ES-I3 (cell line): ENCODE data around the gene FFAR3.

Experiments
- H3K36me3 ChIP-seq: 2 replicates; pipeline ENCODE4 v1.6.1; 2013; ENCODE audit warnings: mild to moderate bottlenecking, low read length, control low read depth, moderate library complexity; ENCODE audit not compliant: insufficient read depth
- H3K4me1 ChIP-seq: 2 replicates; pipeline ENCODE4 v1.6.1; 2013; ENCODE audit warnings: mild to moderate bottlenecking, control low read depth, low read length; ENCODE audit not compliant: insufficient read depth
- H3K9ac ChIP-seq: 2 replicates; pipeline ENCODE4 v1.6.1; 2013; ENCODE audit warnings: low read depth, mild to moderate bottlenecking, low read length, moderate library complexity
- H3K9me3 ChIP-seq: 2 replicates; pipeline ENCODE4 v1.6.1; 2013; ENCODE audit warnings: mild to moderate bottlenecking, low read length, moderate library complexity; ENCODE audit not compliant: control insufficient read depth, insufficient read depth

The FFAR3 gene

DNA sequence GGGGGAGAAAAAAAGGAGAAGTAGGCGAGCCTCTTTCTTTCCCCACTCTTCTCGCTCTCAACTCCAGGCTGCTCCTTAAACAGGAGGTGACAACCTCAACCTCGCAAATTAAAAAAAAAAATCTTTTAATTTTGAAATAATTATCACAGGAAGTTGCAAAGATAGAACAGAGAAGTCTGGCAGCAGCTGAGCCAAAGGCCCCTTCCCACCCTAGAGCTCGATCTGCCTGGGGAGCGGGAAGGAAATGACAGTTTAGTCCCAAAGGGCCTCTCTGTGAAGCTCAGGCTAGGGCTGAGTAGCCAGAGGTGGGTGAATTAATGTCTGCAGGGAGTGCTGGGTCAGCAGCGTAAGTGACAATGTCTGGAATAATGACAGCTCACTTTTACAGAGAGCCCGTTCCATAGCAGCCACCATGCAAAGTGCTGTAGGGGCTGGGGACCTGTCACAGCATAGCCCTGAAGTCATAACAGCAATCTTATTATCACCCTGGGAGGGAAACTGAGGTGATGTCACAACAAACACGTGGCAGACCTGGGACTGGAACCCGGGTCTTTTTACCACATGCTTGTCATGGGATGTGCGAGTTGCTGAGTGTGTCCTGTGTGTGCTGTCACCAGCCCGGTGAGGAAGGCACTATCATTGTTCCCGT, 38.1 kb upstream of the FFAR3 start:
- H3K36me3 ChIP-seq = no peaks in the 10 kb centered on the region

DNA sequence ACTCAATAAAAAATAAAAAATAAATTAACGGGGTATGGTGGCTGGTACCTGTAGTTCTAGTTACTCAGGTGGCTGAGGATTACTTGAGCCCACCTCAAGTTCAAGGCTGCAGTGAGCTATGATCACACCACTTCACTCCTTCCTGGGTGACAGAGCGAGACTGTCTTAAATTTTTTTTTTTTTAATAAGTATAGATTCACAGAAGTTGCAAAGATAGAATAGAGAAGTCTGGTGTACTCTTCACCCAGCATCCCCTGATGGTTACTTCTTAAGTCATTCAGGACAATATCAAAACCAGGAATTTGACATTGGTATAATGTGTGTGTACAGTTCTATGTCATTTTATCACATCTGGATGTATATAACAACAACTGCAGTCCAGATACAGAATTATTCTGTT, 37.0 kb upstream of the FFAR3 start:
- Histone ChIP-seq H3K4me1 (no peaks in the 10 kb centered on the region; the same call in 1 of the 2 replicates), H3K36me3 (no peaks in the 10 kb centered on the region), H3K9me3 (no peaks in the 10 kb centered on the region), H3K9ac (no peak overlapping the region)

More for the DNA sequence above, 38.1 kb upstream of the FFAR3 start:
- Histone ChIP-seq H3K4me1 (no peaks in the 10 kb centered on the region; the same call in 1 of the 2 replicates), H3K9ac (no peak overlapping the region), H3K9me3 (no peaks in the 10 kb centered on the region)

DNA sequence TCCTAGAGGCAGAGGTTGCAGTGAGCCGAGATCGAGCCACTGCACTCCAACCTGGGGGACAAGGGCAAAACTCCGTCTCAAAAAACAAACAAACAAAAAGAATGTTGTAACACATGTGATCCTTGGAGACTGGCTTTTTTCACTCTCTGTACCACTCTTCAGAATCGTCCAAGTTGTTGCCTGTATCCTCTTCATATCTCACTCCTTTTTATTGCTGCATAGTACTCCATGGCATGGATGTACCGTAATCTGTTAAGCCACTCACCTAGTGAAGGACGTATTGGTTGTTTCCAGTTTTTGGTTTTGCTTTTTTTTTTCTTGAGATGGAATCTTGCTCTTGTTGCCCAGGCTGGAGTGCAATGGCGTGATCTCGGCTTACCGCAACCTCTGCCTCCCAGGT, 36.2 kb upstream of the FFAR3 start:
- Histone ChIP-seq H3K9me3 (no peaks in the 10 kb centered on the region), H3K36me3 (no peaks in the 10 kb centered on the region), H3K9ac (no peak overlapping the region), H3K4me1 (no peaks in the 10 kb centered on the region; the same call in 1 of the 2 replicates)

DNA sequence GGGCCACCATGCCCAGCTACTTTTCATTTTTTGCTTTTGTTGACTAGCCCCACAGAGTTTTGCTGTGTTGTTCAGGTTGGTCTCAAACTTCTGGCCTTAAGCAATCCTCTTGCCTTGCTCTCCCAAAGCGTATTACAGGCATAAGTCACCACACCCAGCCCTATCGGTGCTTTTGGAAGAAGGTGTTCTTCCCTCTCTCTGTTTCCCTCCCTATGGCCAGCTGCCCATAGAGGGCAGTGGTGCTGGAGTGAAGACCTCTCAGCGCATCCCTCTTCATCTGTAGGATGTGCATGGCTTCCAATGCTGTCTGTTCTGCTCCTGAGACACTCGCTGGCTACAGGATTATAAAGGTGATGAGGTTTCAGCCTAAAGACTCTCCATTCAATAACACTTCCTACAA, 30.6 kb upstream of the FFAR3 start:
- H3K9me3 ChIP-seq = no peaks in the 10 kb centered on the region

DNA sequence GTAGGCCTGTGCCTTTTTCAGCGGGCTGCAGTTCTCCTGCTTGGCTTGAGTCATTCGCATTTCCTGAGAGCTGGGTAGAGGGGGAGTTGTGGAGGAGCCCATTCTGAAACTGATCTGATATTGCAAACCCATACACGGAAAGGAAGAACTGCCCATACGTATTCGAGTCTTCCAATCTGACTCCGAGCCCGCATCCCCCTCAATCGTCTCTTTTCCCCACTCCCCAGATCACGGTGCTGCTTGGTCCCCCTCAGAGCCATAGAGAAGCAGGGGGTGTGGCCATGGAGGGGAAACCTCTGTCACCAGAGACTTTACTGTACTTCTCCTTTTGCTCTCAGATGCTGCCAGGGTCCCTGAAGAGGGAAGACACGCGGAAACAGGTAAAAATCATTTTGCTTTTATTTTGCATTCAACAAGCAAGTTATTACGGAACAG, 29.4 kb upstream of the FFAR3 start, which contains the start of gene CD22:
Gene CD22, plus strand, starts transcription at position 337 of the 435 bp plus-strand sequence. CDS start 2,854 bp downstream, outside the sequence.
- Histone ChIP-seq H3K36me3 (no peaks in the 10 kb centered on the region), H3K9me3 (no peaks in the 10 kb centered on the region), H3K9ac (no peak within 1 kb of the TSS), H3K4me1 (peaks cover 9% of the 10 kb centered on the region; the same call in 1 of the 2 replicates)

More for the DNA sequence above, 30.6 kb upstream of the FFAR3 start:
- no peak overlapping the region for H3K9ac ChIP-seq
- H3K4me1 ChIP-seq = peaks cover 9% of the 10 kb centered on the region; the same call in 1 of the 2 replicates
- H3K36me3 ChIP-seq = no peaks in the 10 kb centered on the region

DNA sequence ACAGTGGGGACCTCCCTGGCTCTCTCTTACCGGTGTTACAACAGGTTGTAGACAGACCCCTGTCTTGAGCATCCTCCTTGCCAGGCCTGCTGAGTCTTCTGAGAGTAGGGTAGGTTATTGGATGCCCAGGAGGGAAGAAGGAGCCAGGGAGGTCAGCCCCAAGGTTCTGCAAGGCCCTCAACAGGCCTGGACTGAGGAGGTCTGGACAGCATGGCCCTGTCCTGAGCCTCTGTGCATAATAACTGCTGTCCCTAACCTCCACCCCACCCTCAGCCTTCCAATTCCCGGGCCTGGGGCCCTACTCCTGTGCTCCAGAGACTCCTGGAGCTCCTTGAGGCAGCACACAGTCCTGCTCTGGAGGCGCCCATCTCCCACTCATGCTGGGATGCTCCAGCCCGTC, 28.9 kb upstream of the FFAR3 start:
- H3K36me3 ChIP-seq = no peaks in the 10 kb centered on the region
- no peaks in the 10 kb centered on the region for H3K9me3 ChIP-seq
- no peak overlapping the region for H3K9ac ChIP-seq
- H3K4me1 ChIP-seq = peaks cover 9% of the 10 kb centered on the region; the same call in 1 of the 2 replicates

DNA sequence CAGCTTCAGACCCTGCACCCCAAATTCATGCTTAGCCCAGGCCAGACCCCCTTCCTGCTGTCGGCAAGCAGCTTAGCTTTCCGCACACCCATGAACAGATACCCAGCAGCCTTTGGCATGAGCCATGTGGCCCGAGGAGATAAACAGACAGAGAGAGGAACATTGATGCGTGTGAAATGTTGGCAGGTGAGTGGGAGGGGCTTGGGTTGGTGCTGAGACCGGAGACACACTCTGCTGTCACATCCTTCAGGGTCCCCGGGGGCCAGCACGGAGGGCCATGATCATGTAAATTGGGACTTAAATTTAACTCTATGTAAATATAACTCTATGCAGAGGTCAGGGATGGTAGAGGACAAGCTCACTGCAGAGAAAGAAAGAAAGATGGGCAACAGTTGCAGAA, 27.8 kb upstream of the FFAR3 start:
- peaks cover 9% of the 10 kb centered on the region; the same call in 1 of the 2 replicates for H3K4me1 ChIP-seq
- no peak overlapping the region for H3K9ac ChIP-seq
- H3K36me3 ChIP-seq = no peaks in the 10 kb centered on the region
- H3K9me3 ChIP-seq = no peaks in the 10 kb centered on the region

DNA sequence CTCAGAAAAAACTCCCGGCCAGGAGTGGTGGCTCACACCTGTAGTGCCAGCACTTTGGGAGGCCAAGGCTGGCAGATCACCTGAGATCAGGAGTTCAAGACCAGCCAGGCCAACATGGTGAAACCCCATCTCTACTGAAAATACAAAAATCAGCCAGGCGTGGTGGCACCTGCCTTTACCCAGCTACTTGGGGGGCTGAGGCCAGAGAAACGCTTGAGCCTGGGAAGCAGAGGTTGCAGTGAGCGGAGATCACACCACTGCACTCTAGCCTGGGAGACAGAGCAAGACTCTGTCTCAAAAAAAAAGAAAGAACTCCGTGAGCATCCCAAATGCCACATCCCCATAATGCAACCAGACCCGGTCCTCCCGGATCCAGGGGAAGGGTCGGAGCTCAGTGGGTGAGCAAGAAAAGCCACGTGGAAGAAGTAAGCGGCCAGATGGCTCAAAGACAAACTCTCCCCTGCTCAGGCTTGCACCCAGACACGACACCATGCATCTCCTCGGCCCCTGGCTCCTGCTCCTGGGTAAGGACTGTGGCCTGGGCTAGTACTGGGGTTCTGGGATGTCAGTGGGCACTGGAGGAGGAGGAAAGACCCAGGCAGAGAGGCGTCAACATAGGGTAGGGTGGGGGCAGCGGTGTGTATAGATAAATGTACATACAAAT, 26.6 kb upstream of the FFAR3 start:
- H3K4me1 ChIP-seq = peaks cover 9% of the 10 kb centered on the region; the same call in 1 of the 2 replicates
- no peaks in the 10 kb centered on the region for H3K9me3 ChIP-seq
- no peak overlapping the region for H3K9ac ChIP-seq
- H3K36me3 ChIP-seq = no peaks in the 10 kb centered on the region

DNA sequence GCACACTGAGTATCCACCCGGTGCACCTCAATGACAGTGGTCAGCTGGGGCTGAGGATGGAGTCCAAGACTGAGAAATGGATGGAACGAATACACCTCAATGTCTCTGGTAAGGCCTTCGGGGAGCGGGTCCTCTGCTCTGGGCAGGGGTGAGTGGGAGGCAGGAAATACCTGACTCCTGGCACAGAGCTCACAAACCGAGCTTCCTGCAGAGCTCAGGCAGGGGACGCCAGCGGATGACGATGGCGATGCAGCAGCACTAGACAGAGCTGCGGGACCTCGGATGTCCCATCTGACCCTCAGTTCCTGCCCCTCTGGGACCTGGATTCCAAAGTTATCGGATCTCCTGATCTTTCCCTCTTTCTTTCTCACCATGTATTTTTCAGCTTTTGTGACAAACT, 25.4 kb upstream of the FFAR3 start:
- H3K9ac ChIP-seq = no peak overlapping the region
- no peaks in the 10 kb centered on the region for H3K36me3 ChIP-seq
- peaks cover 9% of the 10 kb centered on the region; the same call in 1 of the 2 replicates for H3K4me1 ChIP-seq
- no peaks in the 10 kb centered on the region for H3K9me3 ChIP-seq

DNA sequence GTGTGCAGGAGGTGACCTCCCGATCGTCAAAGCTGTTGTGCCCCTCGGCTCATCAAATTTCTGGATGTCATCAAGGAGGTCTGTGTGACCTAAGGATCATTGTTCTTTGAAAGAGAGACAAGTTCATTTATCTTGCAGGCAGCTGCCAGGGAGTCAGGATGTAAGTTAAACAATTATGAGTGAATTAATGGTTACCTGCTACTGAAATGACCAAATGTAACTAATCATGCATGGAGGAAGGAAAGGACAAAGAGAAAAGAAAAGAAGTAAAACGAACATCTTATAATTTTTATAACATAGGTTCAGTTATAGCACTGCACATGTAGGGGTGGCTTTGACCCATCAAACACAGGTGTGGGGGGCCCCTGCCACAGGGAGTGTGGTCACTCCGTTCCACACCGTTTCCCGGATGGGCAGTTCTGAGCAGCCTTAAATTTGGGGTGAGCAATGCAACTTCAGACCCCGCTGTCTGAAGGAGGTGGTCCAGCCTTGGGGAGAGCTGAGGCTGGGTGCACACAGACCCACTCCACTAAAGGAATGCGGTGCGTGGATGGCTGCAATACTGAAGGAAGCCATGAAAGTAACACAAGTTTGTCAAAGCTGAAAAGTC, 24.0 kb upstream of the FFAR3 start:
- Histone ChIP-seq H3K9ac (no peak overlapping the region), H3K36me3 (no peaks in the 10 kb centered on the region), H3K4me1 (peaks cover 3% of the 10 kb centered on the region; the same call in 1 of the 2 replicates)

DNA sequence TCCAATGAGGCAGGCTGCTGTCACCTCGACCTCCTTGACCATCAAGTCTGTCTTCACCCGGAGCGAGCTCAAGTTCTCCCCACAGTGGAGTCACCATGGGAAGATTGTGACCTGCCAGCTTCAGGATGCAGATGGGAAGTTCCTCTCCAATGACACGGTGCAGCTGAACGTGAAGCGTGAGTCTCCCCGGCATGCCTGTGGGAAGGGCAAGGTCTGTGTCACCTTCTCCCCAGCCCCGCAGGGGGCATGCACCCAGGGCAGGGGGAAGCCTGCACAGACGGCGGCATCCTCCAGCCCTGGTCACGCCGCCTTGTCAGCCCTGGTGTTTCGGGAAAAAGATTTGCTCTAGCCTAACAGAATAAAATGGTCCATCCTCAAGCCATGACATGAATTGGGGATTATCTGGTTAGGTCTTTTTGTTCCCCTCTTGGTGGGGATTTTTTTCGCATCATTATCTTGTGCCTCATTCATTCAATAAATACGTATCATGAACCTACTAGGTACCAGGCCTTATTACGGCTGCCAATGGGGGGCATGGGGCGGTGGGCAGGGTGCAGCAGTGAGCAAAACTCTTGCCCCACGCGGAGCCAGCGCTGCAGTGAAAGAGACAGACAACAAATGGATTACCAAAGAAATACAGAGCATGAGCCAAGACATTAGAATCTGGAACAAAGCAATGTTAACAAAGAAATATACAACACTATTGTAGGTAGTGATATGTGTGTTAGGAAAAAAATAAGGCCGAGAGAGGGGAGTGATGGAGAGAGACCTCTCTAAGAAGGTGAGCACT, 21.9 kb upstream of the FFAR3 start:
- H3K9me3 ChIP-seq = no peaks in the 10 kb centered on the region
- no peak overlapping the region for H3K9ac ChIP-seq
- H3K4me1 ChIP-seq = no peaks in the 10 kb centered on the region
- no peaks in the 10 kb centered on the region for H3K36me3 ChIP-seq

More for the DNA sequence above, 24.0 kb upstream of the FFAR3 start:
- no peaks in the 10 kb centered on the region for H3K9me3 ChIP-seq

DNA sequence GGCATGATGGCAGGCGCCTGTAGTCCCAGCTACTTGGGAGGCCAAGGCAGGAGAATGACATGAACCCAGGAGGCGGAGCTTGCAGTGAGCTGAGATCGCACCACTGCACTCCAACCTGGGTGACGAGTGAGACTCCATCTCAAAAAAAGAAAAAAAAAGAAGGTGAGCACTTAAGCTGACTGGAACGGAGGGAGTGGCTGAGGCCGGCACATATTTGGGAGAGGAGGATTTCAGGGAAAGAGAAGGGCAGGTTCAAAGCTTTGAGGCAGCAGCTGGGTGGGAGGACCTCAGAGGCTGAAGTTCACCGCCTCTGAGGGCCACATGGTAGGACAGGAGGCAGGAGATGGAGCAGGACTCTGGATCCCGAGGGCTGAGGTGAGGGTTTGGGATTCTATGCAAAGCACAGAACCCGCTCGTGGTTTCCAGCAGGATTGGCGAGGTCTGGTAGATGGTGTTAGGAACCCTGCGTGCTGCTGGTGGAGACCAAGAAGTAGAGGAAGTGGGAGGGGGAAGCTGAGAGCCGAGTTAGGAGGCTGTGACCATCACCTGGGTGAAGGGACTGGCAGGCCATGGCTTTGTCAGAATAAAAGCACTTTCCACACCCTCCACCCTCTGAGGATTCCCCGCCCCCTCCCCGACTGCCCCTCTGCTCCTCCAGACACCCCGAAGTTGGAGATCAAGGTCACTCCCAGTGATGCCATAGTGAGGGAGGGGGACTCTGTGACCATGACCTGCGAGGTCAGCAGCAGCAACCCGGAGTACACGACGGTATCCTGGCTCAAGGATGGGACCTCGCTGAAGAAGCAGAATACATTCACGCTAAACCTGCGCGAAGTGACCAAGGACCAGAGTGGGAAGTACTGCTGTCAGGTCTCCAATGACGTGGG, 20.9 kb upstream of the FFAR3 start:
- peaks cover 1% of the 10 kb centered on the region; the same call in 1 of the 2 replicates for H3K4me1 ChIP-seq
- no peak overlapping the region for H3K9ac ChIP-seq
- no peaks in the 10 kb centered on the region for H3K9me3 ChIP-seq
- H3K36me3 ChIP-seq = no peaks in the 10 kb centered on the region

DNA sequence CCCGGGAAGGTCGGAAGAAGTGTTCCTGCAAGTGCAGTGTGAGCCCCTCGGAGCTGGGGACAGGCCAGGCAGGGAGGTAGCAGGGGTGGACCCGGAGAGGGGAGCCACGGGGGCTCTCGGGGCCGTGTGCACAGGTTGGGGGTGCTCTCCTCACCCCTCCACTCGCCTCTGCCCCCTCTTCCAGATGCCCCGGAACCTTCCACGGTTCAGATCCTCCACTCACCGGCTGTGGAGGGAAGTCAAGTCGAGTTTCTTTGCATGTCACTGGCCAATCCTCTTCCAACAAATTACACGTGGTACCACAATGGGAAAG, 20.3 kb upstream of the FFAR3 start:
- Histone ChIP-seq H3K4me1 (peaks cover 3% of the 10 kb centered on the region; the same call in 1 of the 2 replicates), H3K9ac (no peak overlapping the region), H3K9me3 (no peaks in the 10 kb centered on the region), H3K36me3 (no peaks in the 10 kb centered on the region)
